Limb (tissue), 2 donors: Measurements from ENCODE around the gene CXXC1.
"Not testable (repeated sequence)": the region's sequence is repeated elsewhere in the genome, so short reads cannot be mapped to it uniquely, and the experiment has no call there.

Experiments used
- DNase-seq, 2 donors: peaks; one replicate each; pipeline ENCODE4 v3.0.0-alpha.2; 2016; ENCODE audit errors: extremely low spot score in 2 of 2

CXXC1 gene

DNA sequence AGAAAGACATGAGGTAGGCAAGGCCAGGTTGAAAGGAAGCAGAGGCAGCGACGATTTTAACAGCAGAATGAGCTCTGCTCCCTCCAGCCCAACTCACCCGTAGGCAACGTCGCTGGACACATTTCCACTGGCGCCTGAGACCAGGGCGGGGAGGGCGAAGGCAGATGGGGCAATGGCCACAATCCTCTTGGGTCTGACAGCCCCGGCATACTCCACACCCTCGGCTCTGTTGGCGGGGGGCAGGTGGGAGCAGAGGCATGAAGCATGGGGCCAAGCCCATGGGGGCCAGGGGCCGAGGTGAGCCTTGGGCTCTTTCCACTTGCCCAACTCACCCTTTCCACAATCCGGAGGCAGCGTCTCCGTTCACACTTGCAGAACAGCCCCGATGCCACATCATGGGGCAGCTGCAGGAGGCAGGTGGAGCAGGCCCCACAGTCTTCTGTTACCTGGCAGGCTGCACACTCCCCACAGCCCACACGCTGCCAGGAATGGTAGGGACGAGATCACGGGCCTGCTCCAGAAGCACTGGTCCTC is 11.9 kb downstream of the CXXC1 start:
- DNase-seq = no peak

DNA sequence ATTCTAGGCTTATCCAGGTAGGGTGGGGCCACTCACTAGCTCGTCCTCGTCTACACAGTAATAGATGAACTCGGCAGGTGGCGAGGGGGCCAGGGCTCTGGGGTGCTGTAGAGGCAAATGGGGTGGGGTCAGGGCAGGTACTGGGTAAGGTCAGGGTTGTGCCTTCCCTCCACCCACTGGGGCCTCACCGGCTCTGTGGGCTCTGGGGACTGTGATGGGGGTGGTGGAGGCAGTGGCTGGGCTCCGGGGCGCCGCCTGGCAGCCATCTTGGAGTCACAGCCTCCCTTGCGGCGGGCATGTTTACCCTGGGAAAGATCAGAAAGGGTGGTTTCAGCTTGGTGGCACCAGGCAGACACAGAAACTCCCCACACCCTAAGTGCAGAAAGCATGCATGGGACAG is 12.6 kb downstream of the CXXC1 start:
- no peak for DNase-seq

DNA sequence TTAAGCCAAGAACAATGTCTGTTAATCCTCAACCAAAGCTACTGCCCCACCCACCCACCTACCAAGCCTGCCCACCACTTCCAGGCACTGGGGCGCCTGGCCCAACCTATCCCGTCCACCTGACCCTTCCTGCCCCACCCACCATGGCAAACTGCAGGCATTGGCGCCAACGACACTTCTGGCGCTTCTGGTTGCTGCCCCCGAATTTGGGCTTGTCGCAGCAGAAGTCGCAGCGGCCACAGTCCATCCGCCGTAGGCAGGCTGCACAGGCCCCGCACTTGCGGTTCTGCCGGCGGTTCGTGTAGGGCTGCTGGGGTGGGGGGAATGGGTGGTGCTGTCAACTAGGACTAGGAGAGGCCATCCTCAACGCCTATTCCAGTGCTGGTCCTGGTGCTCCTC is 13.4 kb downstream of the CXXC1 start:
- no peak for DNase-seq

DNA sequence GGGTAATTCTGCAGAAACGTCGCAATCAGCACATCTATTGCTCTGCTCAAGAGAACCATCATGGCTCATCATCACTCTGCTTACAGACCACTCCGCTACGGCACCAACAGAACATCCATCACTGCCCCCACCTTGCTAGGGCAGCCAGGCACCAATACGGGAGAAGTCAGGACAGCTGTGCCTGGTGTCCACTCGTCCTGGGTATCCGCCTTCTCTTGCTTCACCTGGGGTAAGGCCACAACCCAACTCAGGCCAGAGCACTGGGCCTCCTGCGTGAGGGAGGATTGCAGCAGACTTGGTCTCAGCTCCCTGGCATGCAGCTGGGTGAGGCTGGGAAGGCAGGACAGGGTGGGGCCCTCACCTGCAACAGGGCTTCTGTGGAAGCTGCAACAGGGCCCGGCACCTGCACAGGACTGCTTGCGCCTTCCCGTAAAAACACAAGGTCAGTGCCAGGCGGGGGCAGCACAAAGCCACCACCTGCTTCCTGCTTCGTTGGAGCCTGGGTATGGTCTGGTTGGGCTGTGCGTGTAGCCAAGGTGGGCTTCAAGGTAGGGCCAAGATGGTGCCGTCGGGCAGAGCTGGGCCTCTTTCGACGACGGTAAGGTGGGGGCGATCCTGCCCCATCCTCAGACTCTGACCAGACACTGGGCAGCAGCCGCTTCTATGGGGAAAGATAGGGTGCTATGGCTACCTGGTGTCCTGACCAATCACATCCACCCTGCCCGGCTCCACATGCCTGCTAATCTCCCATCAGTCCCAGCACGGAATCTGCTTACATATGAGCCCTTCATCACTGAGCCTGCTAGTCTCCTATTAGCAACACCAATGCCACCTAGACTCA is 14.1 kb downstream of the CXXC1 start:
- DNase-seq = no peak

DNA sequence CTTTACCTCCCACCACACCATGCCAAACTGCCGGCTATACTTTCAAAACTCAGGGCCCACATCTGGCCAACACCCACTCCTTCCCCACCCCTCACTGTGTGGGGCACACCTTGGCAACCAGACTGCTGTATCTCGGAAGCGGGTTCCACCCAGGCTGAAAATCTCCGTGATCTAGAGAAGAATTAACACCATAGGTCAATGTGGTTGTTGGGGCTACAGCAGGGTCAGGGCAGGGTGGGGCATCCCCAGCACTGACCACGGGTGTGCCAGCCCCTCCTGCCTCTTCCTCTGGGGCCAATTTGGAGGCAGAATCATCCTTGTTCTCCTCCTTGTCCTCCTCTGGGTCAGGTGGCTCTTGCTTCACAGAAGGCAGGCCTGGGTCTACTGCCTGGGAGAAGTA is 14.9 kb downstream of the CXXC1 start:
- no peak for DNase-seq

DNA sequence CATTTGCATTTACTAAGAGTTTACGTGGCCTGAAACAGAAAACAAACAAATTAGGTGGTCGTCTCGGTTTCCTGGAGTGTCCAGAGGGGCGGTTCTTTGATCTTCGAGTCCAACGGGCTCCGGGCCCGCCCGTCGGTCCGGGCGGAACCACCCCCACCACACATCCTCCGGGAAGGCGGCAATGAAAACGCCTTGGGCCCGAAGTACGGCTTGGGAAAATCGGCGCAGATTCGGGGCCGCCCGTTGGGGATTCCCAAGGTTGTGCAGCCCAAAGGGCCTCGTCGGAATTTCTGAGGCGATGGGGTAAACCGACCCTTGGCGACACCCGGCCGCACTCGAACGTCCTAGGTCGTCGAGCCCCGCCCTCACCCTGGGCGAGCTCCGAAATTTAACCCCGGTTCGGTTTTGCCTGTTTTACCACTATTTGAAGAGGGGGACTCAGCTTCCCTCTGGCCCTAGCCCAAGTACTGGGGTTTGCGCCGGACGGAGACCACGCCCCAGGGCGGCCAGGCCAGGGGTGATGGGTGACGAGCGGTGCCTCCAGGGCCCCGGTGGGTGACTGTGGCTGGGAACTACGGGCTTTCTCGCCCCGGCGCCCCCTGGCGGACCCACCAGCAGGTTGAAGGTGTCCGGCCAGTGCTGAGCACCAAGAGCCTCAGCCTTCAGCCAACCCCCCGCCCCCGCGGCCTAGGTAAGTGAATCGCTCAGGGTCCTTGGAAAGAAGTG is 19.3 kb downstream of the CXXC1 start:
- peak; percentile 30 to 83 for DNase-seq

DNA sequence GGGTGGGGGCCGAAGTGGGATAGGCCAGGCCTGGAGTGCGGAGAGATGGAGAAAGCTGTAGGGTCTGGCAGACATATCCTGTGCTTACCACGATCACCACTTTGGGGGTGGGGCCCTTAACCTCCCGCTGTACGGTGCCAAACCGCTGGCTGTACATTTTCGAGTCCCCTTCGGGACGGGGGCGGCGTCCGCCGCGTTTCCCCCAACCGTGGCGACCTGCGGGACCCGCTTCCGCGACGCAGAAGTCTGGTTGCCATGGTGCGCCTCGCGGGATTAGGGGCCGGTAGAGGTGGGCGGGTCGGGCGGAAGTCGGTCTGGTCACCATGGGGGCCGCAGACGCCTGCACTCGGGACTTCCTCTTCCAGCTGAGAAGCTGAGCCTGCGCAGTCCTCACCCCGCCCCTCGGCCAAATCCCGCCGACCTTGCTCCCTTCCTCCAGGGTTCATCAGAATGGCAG is 21.2 kb downstream of the CXXC1 start, which contains the start of gene CFAP53:
Gene CFAP53 (minus strand): TSS at position 248 of the 457 bp plus-strand sequence. CDS start 91 bp downstream, at position 157.
- DNase-seq = peak; percentile 91 to 93

DNA sequence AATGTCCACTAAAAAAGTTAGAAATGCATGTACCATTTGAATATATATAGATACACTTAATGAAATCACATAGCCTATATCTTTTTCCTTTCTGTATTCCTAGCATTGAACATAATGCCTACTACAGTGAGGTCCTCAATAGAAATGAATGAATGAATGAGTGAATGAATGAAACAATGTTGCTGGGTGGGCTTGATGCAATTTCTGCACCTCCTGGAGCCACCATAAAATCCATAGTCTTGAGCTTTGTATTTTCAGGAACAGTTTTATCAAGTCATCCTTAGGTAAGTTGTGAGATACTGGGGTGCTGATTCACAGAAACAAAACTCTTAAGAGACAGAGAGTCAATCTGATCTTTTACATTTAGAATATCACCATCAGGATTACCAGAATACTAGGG is 24.5 kb downstream of the CXXC1 start:
- no peak for DNase-seq

DNA sequence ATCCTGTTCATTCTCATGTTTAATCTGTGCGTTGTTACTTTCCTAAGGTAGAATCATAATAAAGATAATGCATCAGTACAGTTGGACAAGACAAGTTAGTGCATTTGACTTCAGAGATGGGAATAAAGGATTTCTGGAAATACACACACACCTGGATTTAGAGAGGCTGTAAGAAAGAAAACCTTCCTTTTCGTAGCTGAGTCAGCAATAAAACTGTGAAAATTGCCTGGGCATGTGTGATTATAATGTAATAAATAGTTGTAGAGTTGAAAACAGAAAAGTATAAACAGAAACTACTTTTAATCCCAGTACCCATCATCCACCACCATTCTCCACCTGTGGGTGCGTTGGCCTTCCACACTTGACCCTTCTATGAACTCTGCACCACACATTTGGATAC is 36.6 kb downstream of the CXXC1 start:
- no peak for DNase-seq

DNA sequence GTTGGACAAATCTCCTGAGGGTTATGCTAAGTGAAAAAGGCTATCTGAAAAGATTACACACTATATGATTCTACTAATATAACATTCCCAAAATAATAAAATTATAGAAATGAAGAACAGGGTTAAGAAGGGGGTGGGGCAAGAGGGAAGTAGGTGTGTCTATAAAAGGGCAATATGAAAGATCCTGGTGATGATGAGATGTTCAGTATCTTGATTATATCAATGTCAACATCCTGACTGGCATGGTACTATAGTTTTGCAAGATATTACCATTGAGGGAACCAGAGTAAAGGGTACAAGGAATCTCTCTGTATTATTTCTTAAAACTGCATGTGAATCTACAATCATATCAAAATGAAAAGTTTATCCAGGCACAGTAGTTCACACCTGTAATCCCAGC is 37.9 kb downstream of the CXXC1 start:
- no peak for DNase-seq

DNA sequence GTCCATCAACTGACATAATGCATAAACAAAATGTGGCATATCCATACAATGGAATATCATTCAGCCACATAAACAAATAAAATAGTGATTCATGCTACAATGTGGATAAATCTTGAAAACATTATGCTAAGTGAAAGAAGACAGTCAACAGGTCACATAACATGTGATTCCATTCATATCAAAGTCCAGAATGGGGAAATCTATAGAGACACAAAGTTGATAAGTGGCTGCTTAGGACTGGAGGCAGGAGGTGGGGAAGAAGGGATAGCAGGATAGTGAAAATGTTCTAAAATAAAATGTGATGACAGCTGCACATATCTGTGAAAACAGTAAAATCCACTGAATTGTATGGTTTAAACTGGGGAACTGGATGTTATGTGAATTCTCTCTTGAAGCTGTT is 39.9 kb downstream of the CXXC1 start:
- no peak for DNase-seq

DNA sequence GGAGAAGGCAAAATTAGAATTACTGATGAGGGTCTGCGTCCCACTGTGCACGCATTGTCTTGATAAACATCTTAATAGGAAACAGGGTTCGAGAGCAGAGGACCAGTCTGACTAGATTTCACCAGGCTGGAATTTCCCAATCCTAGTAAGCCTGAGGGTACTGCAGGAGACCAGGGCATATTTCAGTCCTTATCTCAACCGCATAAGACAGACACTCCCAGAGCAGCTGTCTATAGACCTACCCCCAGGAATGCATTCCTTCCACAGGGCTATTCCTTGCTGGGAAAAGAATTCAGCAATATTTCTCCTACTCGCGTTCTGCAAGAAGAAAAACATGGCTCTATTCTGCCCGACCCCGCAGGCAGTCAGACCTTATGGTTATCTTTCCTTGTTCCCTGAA is 45.7 kb downstream of the CXXC1 start:
- not testable (repeated sequence) for DNase-seq

DNA sequence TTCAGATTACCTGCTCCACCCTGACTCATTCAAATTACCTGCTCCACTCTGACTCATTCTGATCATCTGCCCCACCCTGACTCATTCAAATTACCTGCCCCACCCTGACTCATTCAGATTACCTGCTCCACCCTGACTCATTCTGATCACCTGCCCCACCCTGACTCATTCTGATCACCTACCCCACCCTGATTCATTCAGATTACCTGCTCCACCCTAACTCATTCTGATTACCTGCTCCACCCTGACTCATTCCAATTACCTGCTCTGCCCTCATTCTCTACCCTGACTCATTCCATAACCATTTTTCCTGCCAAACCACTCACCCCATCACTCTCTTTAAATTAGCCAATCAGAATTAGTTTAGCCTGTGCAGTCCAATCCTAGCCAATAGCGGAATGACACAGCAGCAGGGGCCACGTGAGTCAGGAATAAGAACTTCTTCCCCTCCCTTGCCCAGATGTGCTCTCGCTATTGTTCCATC is 47.4 kb downstream of the CXXC1 start:
- no peak for DNase-seq

DNA sequence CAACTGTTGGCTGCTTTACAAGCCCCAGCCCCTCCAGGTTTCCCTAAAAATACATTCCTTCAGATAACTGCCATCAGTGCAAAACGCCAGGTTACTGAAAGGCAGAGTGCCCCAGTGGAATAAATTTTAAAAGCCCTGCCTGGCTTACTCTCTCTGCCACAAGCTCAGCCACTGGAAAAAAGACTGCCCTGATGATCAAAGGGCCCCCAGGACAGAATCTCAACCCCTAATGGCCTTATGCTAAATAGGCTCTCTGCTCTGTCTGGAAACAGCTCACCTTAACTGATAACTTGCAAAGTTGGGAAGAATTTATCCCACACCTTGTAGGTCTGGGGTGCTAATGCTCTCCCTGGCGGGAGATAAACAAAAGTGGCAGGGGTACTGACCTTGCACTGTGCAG is 55.1 kb downstream of the CXXC1 start:
- no peak for DNase-seq
